Measurements from ENCODE around the gene NUP93.
A peak's percentile ranks its signal among the peaks of the same experiment; 100 is the strongest.
"Not testable (repeated sequence)": the region's sequence is repeated elsewhere in the genome, so short reads cannot be mapped to it uniquely, and the experiment has no call there.

The NUP93 gene

DNA sequence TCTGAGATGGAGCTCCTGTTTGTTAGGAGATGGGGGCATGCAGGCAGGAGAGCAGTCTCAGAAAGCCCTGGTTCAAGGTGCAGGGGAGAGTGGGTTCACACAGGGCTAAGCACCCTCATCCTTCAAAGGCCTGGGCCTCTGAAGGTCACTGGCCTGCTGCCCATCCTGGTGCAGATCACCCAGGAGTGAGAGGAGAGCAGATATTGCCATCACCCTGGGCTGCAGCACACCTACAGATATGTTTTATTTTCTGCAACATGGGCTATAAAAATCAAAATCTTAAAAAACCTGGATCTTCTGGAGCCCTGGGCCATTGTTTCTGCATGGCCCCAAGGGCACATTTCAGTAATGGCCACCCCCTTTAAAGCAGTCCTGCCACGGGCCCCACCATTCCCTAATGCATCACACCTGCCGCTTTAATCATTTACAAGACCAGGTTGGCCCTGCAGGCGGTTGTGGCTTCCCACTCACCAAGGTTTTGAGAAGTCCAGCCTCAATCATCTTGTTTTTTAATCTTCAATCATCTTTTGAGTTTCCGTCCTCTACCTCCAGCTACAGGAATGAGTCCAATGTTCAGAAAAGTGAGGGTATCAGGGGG, 20.4 kb upstream of the NUP93 start:
- no peak for DNase-seq

- DNase-seq, result no peak
Observed at GRCh38 chr16:56710181-56710737, 19.7 kb upstream of the NUP93 start.

DNA sequence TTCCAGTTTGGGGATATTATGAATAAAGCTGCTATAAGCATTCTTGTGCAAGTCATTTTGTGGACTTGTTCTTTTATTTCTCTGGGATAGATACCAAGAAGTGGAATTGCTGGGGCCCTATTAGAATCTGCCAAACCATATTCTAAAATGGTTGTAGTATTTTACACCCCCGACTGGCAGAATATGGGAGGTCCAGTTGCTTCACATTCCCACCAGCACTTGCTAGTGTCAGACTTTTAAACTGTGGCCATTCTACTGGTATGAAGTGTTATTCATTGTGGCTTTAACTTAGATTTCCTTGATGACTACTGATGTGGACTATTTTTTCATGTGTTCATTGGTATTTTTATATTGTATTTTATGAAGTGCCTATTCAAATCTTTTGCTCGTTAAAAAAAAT, 18.1 kb upstream of the NUP93 start:
- no peak for DNase-seq

DNA sequence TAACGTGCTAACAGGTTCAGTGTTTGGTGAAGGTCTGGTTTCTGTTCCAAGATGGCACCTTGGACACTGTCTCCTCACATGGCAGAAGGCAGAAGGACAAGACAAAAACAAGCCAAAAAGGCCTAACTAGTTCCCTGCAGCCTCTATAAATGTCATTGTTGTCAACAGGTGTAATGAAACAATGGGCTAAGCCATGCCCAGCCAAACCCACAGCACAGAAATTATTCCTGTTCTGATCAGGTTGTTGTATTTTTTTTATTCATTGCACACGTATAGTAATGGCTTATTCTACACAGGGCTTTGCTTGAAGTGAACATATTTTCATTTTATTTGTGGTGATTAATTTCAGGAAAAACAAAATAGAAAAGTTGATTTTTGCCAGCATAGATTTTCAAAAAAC, 16.1 kb upstream of the NUP93 start:
- DNase-seq, result no peak

DNA sequence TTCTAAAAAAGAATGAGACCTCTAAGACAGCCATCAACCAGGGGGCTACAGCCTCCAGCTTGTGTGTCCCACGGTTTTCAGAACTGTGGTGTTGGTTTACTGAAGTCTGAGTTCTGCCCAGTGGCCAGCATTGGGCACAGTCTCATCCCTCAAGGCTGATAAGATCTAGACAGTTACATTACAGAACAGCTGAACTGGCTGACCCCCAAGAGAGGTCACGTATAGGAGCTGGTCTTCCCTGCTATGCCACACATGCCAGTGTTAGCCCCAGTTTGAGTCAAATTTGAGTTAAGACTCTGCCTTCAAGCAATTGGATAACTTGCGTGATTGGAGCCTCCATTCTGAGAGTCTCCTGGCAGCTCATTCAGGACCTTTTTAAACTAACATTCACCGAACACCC, 14.8 kb upstream of the NUP93 start:
- DNase-seq, result no peak

- DNase-seq, result peak; percentile 44
Observed at GRCh38 chr16:56716761-56717160, 13.2 kb upstream of the NUP93 start.

GRCh38 chr16:56717532-56717931, 12.4 kb upstream of the NUP93 start:
- DNase-seq, result not testable (repeated sequence)

- DNase-seq, result no peak
Observed at GRCh38 chr16:56722200-56722842, 7.6 kb upstream of the NUP93 start.

- DNase-seq, result no peak
Observed at GRCh38 chr16:56724191-56724590, 5.7 kb upstream of the NUP93 start.

DNA sequence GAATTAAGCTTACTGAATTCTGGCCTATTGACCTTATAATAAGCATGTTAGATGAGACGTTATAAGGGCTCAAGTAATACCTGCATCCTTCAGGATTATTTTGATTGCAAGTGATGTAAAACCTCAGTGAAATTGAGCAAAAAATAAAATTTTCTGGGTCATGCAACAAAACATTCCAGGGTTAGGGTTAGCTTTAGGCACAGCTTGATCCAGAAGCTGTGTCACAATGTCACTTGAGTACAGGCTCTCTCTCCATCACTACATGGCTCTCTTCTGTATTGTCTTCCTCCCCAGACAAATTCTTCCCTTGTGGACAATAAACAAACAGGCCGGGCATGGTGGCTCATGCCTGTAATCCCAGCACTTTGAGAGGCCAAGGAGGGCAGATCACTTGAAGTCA, 3.6 kb upstream of the NUP93 start:
- DNase-seq, result no peak

GRCh38 chr16:56726926-56727325, 3.0 kb upstream of the NUP93 start:
- DNase-seq, result no peak

GRCh38 chr16:56728027-56728426, 1.9 kb upstream of the NUP93 start:
- no peak for DNase-seq

DNA sequence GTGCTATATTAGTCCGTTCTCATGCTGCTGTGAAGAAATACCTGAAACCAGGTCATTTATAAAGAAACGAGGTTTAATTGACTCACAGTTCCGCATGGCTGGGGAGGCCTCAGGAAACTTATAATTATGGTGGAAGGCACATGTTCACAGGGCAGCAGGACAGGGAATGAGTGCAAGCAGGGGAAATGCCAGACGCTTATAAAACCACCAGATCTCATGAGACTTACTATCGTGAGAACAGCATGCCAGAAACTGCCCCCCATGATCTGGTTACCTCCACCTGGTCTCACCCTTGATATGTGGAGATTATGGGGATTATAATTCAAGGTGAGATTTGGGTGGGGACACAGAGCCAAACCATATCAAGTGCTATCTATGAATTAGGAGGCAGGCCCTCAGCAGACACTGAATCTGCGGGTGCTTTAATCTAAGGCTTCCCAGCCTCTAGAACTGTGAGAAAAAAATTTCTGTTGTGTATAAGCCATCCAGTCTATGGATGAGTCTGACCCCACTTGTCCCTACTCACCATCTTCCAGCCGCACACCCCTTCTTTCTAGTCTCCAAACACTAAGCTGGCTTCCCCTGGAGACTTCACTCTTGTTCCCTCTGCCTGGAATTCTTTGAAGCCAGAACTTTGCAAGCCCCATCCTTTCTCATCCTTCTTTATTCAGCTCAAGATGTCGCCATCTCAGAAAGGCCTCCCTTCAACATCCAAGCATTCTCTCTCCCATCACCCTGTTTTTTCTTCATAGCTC, 772 bp upstream of the NUP93 start:
- no peak for DNase-seq

- DNase-seq, result no peak
Observed at GRCh38 chr16:56732366-56732765, 2.4 kb downstream of the NUP93 start.

DNA sequence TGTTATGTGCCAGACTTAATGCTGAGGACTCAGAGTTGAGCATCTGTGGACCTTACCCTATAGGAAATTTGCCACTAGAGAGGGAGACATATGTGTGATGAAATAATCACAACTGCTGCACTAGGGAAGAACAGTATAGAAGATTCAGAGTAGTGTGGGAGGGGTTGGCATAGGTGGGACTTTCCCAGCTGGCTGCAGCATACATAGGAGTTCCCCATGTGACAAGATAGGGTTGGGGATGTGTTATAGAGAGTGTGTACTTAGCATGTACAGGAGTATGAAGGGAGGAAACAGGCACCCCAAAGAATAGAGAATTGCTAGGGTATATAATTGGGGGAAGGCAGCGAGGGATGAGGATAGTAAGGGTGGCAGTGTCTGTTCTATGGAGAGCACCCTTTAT, 2.9 kb downstream of the NUP93 start:
- no peak for DNase-seq

GRCh38 chr16:56734429-56734828, 4.5 kb downstream of the NUP93 start:
- no peak for DNase-seq

DNA sequence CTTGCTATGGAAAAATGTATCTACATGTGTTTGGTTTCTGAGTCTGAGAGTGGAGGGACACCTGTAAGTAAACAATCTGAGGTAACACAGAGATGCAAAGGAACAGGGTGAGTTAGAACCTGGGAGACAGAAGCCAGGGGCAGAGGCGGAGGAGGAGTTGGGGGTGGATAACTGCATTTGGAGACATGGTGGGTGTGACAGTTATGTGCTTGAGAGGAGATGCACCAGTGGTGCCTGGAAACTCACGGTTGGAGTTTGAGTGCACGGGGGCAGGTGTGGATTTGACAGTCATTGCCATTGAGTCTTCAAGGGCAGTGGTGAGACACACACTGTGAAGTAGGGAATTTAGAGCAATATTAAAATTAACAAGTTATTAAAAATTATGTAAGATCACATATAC, 6.5 kb downstream of the NUP93 start:
- DNase-seq, result no peak

- no peak for DNase-seq
Observed at GRCh38 chr16:56737539-56737938, 7.6 kb downstream of the NUP93 start.

DNA sequence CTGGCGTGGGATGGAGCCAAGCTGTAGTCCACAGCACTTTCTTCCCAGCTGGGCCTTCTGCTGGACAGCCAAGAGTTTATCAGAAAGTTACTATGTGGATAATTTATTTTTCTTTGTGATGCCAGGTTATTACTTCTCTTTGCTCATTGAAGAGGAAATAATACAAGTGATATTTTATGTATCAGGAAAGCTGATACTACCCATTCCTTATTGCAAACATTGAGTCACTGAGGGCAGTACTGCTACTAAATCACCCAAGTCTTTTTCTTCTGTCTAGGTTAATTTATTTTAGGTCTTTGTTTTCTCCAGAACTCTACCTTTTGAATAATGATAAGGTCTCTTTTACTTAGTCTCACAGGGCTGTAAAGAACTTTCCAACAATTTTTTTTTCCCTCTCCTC, 8.3 kb downstream of the NUP93 start:
- no peak for DNase-seq

DNA sequence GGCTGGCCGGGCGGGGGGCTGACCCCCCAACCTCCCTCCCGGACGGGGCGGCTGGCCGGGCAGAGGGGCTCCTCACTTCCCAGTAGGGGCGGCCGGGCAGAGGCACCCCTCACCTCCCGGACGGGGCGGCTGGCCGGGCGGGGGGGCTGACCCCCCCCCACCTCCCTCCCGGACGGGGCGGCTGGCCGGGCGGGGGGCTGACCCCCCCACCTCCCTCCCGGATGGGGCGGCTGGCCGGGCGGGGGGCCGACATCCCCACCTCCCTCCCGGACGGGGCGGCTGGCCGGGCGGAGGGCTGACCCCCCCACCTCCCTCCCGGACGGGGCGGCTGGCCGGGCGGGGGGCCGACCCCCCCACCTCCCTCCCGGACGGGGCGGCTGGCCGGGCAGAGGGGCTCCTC, 9.4 kb downstream of the NUP93 start:
- DNase-seq, result not testable (repeated sequence)

DNA sequence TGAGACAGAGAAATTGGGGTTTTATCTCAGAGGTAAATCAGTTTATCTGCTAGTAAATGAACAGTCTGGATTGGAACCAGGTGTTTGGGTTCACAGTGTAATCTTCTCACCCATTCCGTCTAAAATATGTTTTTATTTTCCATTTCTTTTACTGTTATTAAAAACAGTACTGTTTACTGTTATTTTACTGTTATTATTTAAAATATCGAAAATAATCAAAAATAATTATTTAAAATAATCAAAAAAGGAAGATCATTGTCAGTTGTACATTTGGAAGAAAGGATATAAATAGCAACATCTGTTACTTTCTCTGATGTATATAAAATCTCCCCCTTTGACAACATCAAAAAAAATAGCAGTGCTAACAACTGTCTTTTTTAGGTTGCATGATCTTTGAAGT, 11.5 kb downstream of the NUP93 start:
- DNase-seq, result no peak

GRCh38 chr16:56742030-56742984, 12.4 kb downstream of the NUP93 start:
- no peak for DNase-seq

DNA sequence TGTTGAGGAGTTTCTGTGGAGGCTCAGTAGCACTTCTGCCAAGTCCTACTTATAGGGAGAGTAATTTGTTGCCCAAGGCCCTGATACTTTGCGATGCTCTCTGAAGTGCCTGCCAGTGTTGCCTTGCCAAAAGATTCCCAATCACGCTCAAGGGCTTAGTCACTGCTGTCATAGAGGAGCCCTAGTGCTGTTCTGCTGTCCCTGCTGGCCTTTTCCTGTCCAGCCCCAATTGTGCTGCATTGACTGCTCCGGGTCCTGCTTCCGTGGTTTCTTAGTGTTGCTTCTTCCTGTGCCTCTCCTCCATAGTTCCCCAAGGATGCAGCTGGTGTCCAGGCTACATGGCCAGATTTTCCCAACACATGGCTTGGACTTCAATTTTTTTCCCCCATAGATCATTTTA, 13.9 kb downstream of the NUP93 start:
- no peak for DNase-seq

All from NCI-H1694 (cell line).